ENCODE results near the gene PGF. TPM values are rescaled to one million over a fixed set of nuclear protein-coding genes. Genes with fewer than 3 reads are reported as not detected.

The PGF gene
- polyA plus RNA-seq, 1 donor (not counting 4 experiments of a cell fraction or from before 2014, with no cell fraction given): 16.5 TPM

DNA sequence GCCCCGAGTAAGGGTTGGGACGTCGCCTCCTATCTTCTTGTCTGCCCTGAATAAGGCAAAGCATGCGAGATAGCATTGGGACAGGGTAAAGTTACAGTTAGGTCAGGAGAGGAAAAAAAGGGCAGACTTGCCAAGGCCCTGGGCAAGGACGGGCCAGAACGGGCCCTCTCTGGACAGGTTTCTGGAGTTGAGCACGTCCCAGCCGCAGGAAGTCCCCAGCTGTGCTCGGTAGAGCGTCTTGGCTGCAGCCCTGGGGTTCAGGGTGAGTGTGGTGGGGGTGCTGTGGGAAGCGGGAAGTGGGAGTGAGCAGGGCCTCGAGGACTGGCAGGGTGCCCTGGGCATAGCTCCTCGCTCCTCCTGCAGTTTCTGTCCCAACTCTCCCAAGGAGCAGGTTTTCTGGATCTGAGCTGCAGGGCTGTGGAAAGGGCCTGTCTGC, 37.7 kb downstream of the PGF start:
- dilution Hi-C loops (cut with MboI; ENCODE audit: extremely low pct_ligation_motif_present, low sequenced_read_pairs): no loop called here
- no peak for TF ChIP-seq EZH2 (IDR thresholded peaks at IDR 0.05; ENCODE audit: low read length)
- TF ChIP-seq, protein P1, sequence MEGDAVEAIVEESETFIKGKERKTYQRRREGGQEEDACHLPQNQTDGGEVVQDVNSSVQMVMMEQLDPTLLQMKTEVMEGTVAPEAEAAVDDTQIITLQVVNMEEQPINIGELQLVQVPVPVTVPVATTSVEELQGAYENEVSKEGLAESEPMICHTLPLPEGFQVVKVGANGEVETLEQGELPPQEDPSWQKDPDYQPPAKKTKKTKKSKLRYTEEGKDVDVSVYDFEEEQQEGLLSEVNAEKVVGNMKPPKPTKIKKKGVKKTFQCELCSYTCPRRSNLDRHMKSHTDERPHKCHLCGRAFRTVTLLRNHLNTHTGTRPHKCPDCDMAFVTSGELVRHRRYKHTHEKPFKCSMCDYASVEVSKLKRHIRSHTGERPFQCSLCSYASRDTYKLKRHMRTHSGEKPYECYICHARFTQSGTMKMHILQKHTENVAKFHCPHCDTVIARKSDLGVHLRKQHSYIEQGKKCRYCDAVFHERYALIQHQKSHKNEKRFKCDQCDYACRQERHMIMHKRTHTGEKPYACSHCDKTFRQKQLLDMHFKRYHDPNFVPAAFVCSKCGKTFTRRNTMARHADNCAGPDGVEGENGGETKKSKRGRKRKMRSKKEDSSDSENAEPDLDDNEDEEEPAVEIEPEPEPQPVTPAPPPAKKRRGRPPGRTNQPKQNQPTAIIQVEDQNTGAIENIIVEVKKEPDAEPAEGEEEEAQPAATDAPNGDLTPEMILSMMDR (optimal IDR thresholded peaks at IDR 0.05 in 1 of 3, IDR thresholded peaks at IDR 0.05 in 1 of 3, conservative IDR thresholded peaks at IDR 0.05 in 1 of 3; ENCODE audit: extremely low read depth in 1 of 3, insufficient read depth in 2 of 3, low read length in 3 of 3): no peak
- no peaks in the 10 kb centered on the region for H3K36me3 ChIP-seq (ENCODE audit: control insufficient read depth in 2 of 2, extremely low read depth in 1 of 2, insufficient read depth in 2 of 2, low read length in 2 of 2)
- H3K9me3 ChIP-seq (ENCODE audit: control insufficient read depth, low read depth, low read length): no peaks in the 10 kb centered on the region
- no peak overlapping the region for H3K27ac ChIP-seq (ENCODE audit: control insufficient read depth, insufficient read depth, low read length)
- no peak for DNase-seq (ENCODE audit: low read depth, low spot score)
- H3K4me2 ChIP-seq (ENCODE audit: control insufficient read depth, extremely low read depth, insufficient read depth, low read depth, low read length): peak overlapping the region; percentile 9
- H3K4me3 ChIP-seq (ENCODE audit: control insufficient read depth in 2 of 3, extremely low read depth in 1 of 3, insufficient read depth in 2 of 3, low read depth in 1 of 3, low read length in 3 of 3): no peak overlapping the region
- H4K20me1 ChIP-seq (ENCODE audit: control insufficient read depth, extremely low read depth, insufficient read depth, low read length): no peaks in the 10 kb centered on the region
- no peaks in the 10 kb centered on the region for H3K9me1 ChIP-seq (ENCODE audit: control insufficient read depth, extremely low read depth, insufficient read depth, low read length)
- H2AFZ ChIP-seq (ENCODE audit: control insufficient read depth, low read length): peak overlapping the region; percentile 33
- no peaks in the 10 kb centered on the region for H3K79me2 ChIP-seq (ENCODE audit: control insufficient read depth, insufficient read depth, low read length)
- no peak overlapping the region for H3K9ac ChIP-seq (ENCODE audit: control insufficient read depth, extremely low read depth, insufficient read depth, low read length)
- FAIRE-seq: peak; percentile 13
- H3K27me3 ChIP-seq (ENCODE audit: control insufficient read depth, extremely low read depth, insufficient read depth, low read length): no peaks in the 10 kb centered on the region
- peaks cover 7% of the 10 kb centered on the region for H3K4me1 ChIP-seq (ENCODE audit: control insufficient read depth, extremely low read depth, insufficient read depth, low read length)

- Histone ChIP-seq H3K4me2 (ENCODE audit: control insufficient read depth, extremely low read depth, insufficient read depth, low read depth, low read length) (no peak overlapping the region), H3K79me2 (ENCODE audit: control insufficient read depth, insufficient read depth, low read length) (no peaks in the 10 kb centered on the region), H2AFZ (ENCODE audit: control insufficient read depth, low read length) (no peak overlapping the region), H3K9me3 (ENCODE audit: control insufficient read depth, low read depth, low read length) (no peaks in the 10 kb centered on the region), H4K20me1 (ENCODE audit: control insufficient read depth, extremely low read depth, insufficient read depth, low read length) (no peaks in the 10 kb centered on the region), H3K9ac (ENCODE audit: control insufficient read depth, extremely low read depth, insufficient read depth, low read length) (no peak overlapping the region), H3K4me3 (ENCODE audit: control insufficient read depth in 2 of 3, extremely low read depth in 1 of 3, insufficient read depth in 2 of 3, low read depth in 1 of 3, low read length in 3 of 3) (no peak overlapping the region), H3K27ac (ENCODE audit: control insufficient read depth, insufficient read depth, low read length) (no peak overlapping the region), H3K4me1 (ENCODE audit: control insufficient read depth, extremely low read depth, insufficient read depth, low read length) (peaks cover 7% of the 10 kb centered on the region), H3K27me3 (ENCODE audit: control insufficient read depth, extremely low read depth, insufficient read depth, low read length) (no peaks in the 10 kb centered on the region), H3K36me3 (ENCODE audit: control insufficient read depth in 2 of 2, extremely low read depth in 1 of 2, insufficient read depth in 2 of 2, low read length in 2 of 2) (no peaks in the 10 kb centered on the region), H3K9me1 (ENCODE audit: control insufficient read depth, extremely low read depth, insufficient read depth, low read length) (no peaks in the 10 kb centered on the region)
- dilution Hi-C loops (cut with MboI; ENCODE audit: extremely low pct_ligation_motif_present, low sequenced_read_pairs): no loop called here
- FAIRE-seq (no peak), DNase-seq (ENCODE audit: low read depth, low spot score) (no peak)
- TF ChIP-seq, protein P1 (optimal IDR thresholded peaks at IDR 0.05 in 1 of 3, IDR thresholded peaks at IDR 0.05 in 1 of 3, conservative IDR thresholded peaks at IDR 0.05 in 1 of 3; ENCODE audit: extremely low read depth in 1 of 3, insufficient read depth in 2 of 3, low read length in 3 of 3): no peak
- TF ChIP-seq EZH2 (IDR thresholded peaks at IDR 0.05; ENCODE audit: low read length): no peak
Measured at GRCh38 chr14:74917178-74917543, 38.2 kb downstream of the PGF start.

All from keratinocyte (primary cell).